ENCODE measurements around the gene CTBP1.

GRCh38 chr4:1239141-1239949 lies 9.6 kb downstream of the CTBP1 start:
- TF ChIP-seq EZH2 (IDR thresholded peaks at IDR 0.05; ENCODE audit: insufficient read depth, poor library complexity, severe bottlenecking) (no peak), EZH2phosphoT487 (IDR thresholded peaks at IDR 0.05; ENCODE audit: insufficient read depth, low read depth) (no peak)

All from GM23248 (cell line).